Hepatocyte (in vitro differentiated cells): ENCODE measurements around the gene CAPRIN1. TPM values are rescaled to one million over a fixed set of nuclear protein-coding genes. Genes with fewer than 3 reads are reported as not detected.

ENCODE experiments used
- DNase-seq: peaks from one replicate; pipeline ENCODE4 v3.0.0-alpha.2; 2016; ENCODE audit warnings: low spot score
- H2AFZ ChIP-seq: fragments of 200-600 bp; sonication (generic); 2 replicates; pipeline ENCODE4 v1.6.0; 2016; ENCODE audit warnings: antibody characterized with exemption, mild to moderate bottlenecking
- H3K27ac ChIP-seq: fragments of 200-600 bp; sonication (generic); 2 replicates; pipeline ENCODE4 v1.5.1; 2016; ENCODE audit warnings: mild to moderate bottlenecking
- H3K27me3 ChIP-seq: fragments of 200-600 bp; sonication (generic); 2 replicates; pipeline ENCODE4 v1.6.1; 2016
- H3K36me3 ChIP-seq: fragments of 200-600 bp; sonication (generic); replicated peaks from 2 replicates; pipeline ENCODE4 v1.5.1; 2016; ENCODE audit warnings: low read depth; ENCODE audit not compliant: insufficient read depth
- H3K4me1 ChIP-seq: fragments of 200-600 bp; sonication (generic); 2 replicates; pipeline ENCODE4 v1.5.1; 2016; ENCODE audit warnings: mild to moderate bottlenecking, moderate library complexity; ENCODE audit not compliant: insufficient read depth
- H3K4me2 ChIP-seq: fragments of 200-600 bp; sonication (generic); 2 replicates; pipeline ENCODE4 v1.6.0; 2016
- H3K4me3 ChIP-seq: fragments of 200-600 bp; sonication (generic); 2 replicates; pipeline ENCODE4 v1.5.1; 2016; ENCODE audit warnings: mild to moderate bottlenecking
- H3K79me2 ChIP-seq: fragments of 200-600 bp; sonication (generic); 2 replicates; pipeline ENCODE4 v1.6.0; 2017; ENCODE audit warnings: mild to moderate bottlenecking
- H3K9me2 ChIP-seq: fragments of 200-600 bp; sonication (generic); replicated peaks from 2 replicates; pipeline ENCODE4 v1.6.0; 2017; ENCODE audit warnings: mild to moderate bottlenecking; ENCODE audit not compliant: insufficient read depth
- H3K9me3 ChIP-seq: fragments of 200-600 bp; sonication (generic); 2 replicates; pipeline ENCODE4 v1.5.1; 2016; ENCODE audit warnings: low read depth, mild to moderate bottlenecking
- H4K20me1 ChIP-seq: fragments of 200-600 bp; sonication (generic); 2 replicates; pipeline ENCODE4 v1.6.0; 2016; ENCODE audit warnings: mild to moderate bottlenecking; ENCODE audit not compliant: insufficient read depth, poor library complexity, severe bottlenecking
- EZH2 ChIP-seq: fragments of 200-600 bp; sonication (generic); IDR thresholded peaks from 2 replicates; pipeline ENCODE4 v1.6.1; 2016; ENCODE audit warnings: antibody characterized with exemption, mild to moderate bottlenecking, borderline replicate concordance
- EZH2phosphoT487 ChIP-seq: fragments of 200-600 bp; sonication (generic); IDR thresholded peaks from one replicate; pipeline ENCODE4 v1.6.1; 2018; ENCODE audit warnings: antibody characterized with exemption, mild to moderate bottlenecking, low read depth, moderate library complexity; ENCODE audit not compliant: unreplicated experiment, severe bottlenecking
- WGBS: methylation state at CpG from one replicate; pipeline ENCODE4 v1.1.6; 2016; ENCODE audit warnings: low lambda C conversion rate; ENCODE audit errors: missing lambda C conversion rate; 5-methylcytosine and 5-hydroxymethylcytosine counted together
- polyA plus RNA-seq: library from polyadenylated mRNA; unstranded; fragments of >200 nt; fragmentation: Nextera tagmentation; extraction: Ambion mirVana; gene quantifications from 2 replicates; pipeline ENCODE4 v1.2.1, GENCODE V29; 2016
- total RNA-seq: library from RNA; depleted of rRNA; stranded (reverse); fragments of >200 nt; gene quantifications from 2 replicates; pipeline ENCODE4 v1.2.3, GENCODE V29; 2014
- TF ChIP-seq, protein P1 (sequence below): fragments of 200-600 bp; sonication (generic); IDR thresholded peaks from 2 replicates; pipeline ENCODE4 v1.5.1; 2016; ENCODE audit warnings: antibody characterized with exemption, mild to moderate bottlenecking; ENCODE audit not compliant: poor library complexity

The CAPRIN1 gene
- total and polyA plus RNA-seq, 2 experiments from 2014 or later, result 102 to 217 TPM

DNA sequence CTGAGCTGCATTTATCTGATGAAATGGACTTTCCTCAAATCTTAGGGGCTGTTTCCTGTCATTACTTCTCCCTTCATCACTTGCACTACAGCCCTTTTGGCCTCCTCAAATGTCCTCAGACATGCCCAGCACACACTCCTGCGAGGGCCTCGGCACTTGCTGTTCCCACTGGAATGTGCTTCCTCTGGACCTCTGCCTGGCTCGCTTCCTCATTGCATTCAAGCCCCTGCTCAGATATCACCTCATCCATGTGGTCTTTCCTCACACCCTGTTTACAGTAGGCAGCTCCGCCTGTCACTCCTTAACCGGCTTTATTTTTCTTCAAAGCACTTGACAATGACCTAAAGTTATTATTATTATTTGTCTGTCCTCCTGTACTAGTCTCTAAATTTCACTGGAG is 62.9 kb downstream of the CAPRIN1 start:
- no peaks in the 10 kb centered on the region for H3K9me2 ChIP-seq
- H3K9me3 ChIP-seq, result no peaks in the 10 kb centered on the region
- no peaks in the 10 kb centered on the region for H4K20me1 ChIP-seq
- H3K79me2 ChIP-seq, result no peaks in the 10 kb centered on the region
- TF ChIP-seq EZH2phosphoT487, result no peak
- no peak for TF ChIP-seq EZH2
- TF ChIP-seq, protein P1, sequence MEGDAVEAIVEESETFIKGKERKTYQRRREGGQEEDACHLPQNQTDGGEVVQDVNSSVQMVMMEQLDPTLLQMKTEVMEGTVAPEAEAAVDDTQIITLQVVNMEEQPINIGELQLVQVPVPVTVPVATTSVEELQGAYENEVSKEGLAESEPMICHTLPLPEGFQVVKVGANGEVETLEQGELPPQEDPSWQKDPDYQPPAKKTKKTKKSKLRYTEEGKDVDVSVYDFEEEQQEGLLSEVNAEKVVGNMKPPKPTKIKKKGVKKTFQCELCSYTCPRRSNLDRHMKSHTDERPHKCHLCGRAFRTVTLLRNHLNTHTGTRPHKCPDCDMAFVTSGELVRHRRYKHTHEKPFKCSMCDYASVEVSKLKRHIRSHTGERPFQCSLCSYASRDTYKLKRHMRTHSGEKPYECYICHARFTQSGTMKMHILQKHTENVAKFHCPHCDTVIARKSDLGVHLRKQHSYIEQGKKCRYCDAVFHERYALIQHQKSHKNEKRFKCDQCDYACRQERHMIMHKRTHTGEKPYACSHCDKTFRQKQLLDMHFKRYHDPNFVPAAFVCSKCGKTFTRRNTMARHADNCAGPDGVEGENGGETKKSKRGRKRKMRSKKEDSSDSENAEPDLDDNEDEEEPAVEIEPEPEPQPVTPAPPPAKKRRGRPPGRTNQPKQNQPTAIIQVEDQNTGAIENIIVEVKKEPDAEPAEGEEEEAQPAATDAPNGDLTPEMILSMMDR, result no peak
- no peaks in the 10 kb centered on the region for H3K27me3 ChIP-seq
- no peaks in the 10 kb centered on the region for H3K4me1 ChIP-seq
- H3K4me2 ChIP-seq, result no peak overlapping the region
- no peak overlapping the region for H3K27ac ChIP-seq
- no peak overlapping the region for H3K4me3 ChIP-seq
- H2AFZ ChIP-seq, result no peak overlapping the region
- no peaks in the 10 kb centered on the region for H3K36me3 ChIP-seq
- WGBS, result 83% methylated on average over 5 of the region's 5 CpGs
- DNase-seq, result no peak

DNA sequence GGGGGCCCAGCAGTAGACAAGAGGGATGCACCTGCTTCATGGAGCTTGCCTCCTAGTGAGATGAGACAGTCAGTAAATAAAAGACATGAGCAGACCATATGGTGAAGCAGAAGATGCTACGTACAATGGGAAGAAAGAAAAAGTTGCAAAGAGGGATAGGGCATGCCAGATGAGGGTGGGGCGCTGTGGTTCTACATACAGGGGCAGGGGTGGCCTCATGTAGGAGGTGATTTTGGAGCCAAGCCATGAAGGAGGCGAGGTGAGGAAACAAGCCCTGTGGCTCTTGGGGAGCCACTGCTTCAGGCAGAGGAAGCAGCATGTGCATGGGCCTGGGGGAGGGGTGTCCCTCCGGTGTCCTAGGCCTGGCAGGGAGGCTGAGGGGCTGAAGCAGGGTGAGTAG is 69.1 kb downstream of the CAPRIN1 start:
- H3K27ac ChIP-seq, result no peak overlapping the region
- no peaks in the 10 kb centered on the region for H3K36me3 ChIP-seq
- H4K20me1 ChIP-seq, result no peaks in the 10 kb centered on the region
- no peaks in the 10 kb centered on the region for H3K79me2 ChIP-seq
- no peaks in the 10 kb centered on the region for H3K9me3 ChIP-seq
- H3K4me2 ChIP-seq, result no peak overlapping the region
- WGBS, result 96% methylated on average over 4 of the region's 4 CpGs
- H3K27me3 ChIP-seq, result no peaks in the 10 kb centered on the region
- no peak overlapping the region for H2AFZ ChIP-seq
- no peak for TF ChIP-seq EZH2
- TF ChIP-seq EZH2phosphoT487, result no peak
- TF ChIP-seq, protein P1, result no peak
- DNase-seq, result no peak
- H3K4me1 ChIP-seq, result peaks cover under 1% of the 10 kb centered on the region
- no peak overlapping the region for H3K4me3 ChIP-seq
- H3K9me2 ChIP-seq, result no peaks in the 10 kb centered on the region

DNA sequence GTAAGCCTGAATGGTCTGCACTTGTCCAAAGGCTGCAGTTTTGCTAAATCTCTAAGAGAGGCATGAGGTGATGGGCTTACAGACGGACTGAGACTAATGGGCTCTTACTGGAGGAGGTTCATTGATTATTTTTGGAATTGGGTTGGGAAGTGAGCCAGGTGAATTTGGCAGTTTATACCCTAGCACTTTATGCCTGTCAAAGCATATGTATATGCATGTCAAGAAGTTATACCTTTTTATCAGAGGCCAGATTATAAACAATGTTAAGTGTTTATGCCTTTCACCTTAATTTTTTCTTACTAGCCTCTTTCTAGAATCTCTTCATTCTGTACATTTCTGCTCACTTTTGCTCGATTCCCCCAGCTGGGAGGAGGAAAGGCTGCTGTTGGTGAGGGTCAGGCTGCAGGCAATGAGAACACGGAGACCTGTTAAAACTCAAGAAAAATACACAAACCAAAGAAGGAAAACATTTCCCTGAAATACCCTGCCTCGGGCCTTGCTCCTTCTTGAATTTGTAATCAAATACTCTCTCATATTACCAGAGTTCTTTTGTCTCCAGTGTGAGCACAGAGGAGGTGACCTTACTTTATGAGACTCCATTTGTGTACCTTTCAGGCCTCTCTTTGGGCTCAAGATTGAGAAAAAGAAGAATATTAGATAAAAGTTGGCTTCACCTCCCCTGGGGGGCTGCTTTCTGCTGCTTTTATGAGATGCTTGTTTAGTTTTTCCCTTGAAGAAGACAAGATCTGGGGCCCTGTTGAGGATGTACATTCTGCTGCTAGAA is 73.5 kb downstream of the CAPRIN1 start:
- Histone ChIP-seq H3K9me3 (no peaks in the 10 kb centered on the region), H3K4me3 (no peak overlapping the region), H3K79me2 (no peaks in the 10 kb centered on the region), H4K20me1 (no peaks in the 10 kb centered on the region), H3K27me3 (no peaks in the 10 kb centered on the region), H2AFZ (no peak overlapping the region), H3K9me2 (no peaks in the 10 kb centered on the region), H3K4me2 (no peak overlapping the region), H3K4me1 (peaks cover 3% of the 10 kb centered on the region), H3K27ac (peak overlapping the region; percentile 78), H3K36me3 (peaks cover 6% of the 10 kb centered on the region)
- TF ChIP-seq EZH2phosphoT487, result peak; percentile 63
- TF ChIP-seq, protein P1, result no peak
- TF ChIP-seq EZH2, result no peak
- peak; percentile 22 for DNase-seq
- 62% methylated on average over 4 of the region's 4 CpGs for WGBS
